PFSK-1 (cell line): ENCODE data around the gene SESN1.

Experiments
- FOXP2 ChIP-seq: optimal IDR thresholded peaks from 2 replicates; pipeline ENCODE3; 2011; ENCODE audit warnings: borderline replicate concordance, control low read depth, inconsistent platforms; ENCODE audit not compliant: insufficient read depth; ENCODE audit errors: extremely low read length, extremely low read depth
- POLR2AphosphoS5 ChIP-seq: IDR thresholded peaks from 2 replicates; pipeline ENCODE4 v1.6.1; 2012; ENCODE audit warnings: low read depth, mild to moderate bottlenecking, control low read depth, low read length, moderate library complexity
- SIN3A ChIP-seq: IDR thresholded peaks from 2 replicates; pipeline ENCODE4 v1.6.1; 2012; ENCODE audit warnings: mild to moderate bottlenecking, low read length, moderate library complexity, borderline replicate concordance; ENCODE audit not compliant: insufficient read depth
- TAF1 ChIP-seq: IDR thresholded peaks from 2 replicates; pipeline ENCODE4 v1.6.1; 2012; ENCODE audit warnings: low read length, control low read depth, borderline replicate concordance; ENCODE audit not compliant: insufficient read depth
- TF ChIP-seq, protein P1 (sequence below), 2 experiments: IDR thresholded peaks; 2 replicates each; pipeline versions ENCODE4 v1.6.1 to v1.8.0; 2011 to 2012; ENCODE audit warnings: low read depth in 2 of 2, low read length in 2 of 2, control low read depth in 1 of 2, inconsistent platforms in 1 of 2, mild to moderate bottlenecking in 1 of 2, moderate library complexity in 1 of 2; ENCODE audit not compliant: insufficient read depth in 1 of 2

DNA sequence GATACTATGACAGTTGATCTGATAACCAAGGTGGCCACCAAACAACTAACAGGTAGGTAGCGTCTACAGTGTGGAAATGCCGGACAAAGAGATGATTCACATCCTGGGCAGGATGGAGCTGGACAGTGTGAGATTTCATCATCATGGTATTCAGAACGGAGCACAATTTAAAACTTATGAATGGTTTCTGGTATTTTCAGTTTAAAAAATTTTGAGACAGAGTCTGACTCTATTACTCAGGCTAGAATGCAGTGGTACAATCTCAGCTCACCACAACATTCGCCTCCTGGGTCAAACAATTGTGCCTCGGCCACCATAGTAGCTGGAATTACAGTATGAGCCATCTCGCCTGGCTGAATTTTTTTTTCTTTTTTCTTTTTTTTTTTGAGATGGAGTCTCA lies 44.5 kb upstream of the SESN1 start:
- TF ChIP-seq SIN3A: no peak
- TF ChIP-seq POLR2AphosphoS5: no peak
- TF ChIP-seq, protein P1, sequence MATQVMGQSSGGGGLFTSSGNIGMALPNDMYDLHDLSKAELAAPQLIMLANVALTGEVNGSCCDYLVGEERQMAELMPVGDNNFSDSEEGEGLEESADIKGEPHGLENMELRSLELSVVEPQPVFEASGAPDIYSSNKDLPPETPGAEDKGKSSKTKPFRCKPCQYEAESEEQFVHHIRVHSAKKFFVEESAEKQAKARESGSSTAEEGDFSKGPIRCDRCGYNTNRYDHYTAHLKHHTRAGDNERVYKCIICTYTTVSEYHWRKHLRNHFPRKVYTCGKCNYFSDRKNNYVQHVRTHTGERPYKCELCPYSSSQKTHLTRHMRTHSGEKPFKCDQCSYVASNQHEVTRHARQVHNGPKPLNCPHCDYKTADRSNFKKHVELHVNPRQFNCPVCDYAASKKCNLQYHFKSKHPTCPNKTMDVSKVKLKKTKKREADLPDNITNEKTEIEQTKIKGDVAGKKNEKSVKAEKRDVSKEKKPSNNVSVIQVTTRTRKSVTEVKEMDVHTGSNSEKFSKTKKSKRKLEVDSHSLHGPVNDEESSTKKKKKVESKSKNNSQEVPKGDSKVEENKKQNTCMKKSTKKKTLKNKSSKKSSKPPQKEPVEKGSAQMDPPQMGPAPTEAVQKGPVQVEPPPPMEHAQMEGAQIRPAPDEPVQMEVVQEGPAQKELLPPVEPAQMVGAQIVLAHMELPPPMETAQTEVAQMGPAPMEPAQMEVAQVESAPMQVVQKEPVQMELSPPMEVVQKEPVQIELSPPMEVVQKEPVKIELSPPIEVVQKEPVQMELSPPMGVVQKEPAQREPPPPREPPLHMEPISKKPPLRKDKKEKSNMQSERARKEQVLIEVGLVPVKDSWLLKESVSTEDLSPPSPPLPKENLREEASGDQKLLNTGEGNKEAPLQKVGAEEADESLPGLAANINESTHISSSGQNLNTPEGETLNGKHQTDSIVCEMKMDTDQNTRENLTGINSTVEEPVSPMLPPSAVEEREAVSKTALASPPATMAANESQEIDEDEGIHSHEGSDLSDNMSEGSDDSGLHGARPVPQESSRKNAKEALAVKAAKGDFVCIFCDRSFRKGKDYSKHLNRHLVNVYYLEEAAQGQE (IDR thresholded peaks at IDR 0.05; ENCODE audit: insufficient read depth in 1 of 2, low read depth in 2 of 2, low read length in 2 of 2): 0 out of 4 replicates have a peak, but pooled peaks of 1 of the 2 experiments have one; percentile 17
- no peak for TF ChIP-seq TAF1
- TF ChIP-seq FOXP2: no peak
